GM12878 (cell line): ENCODE results near the gene SLC25A26. TPM values are rescaled to one million over a fixed set of nuclear protein-coding genes. Genes with fewer than 3 reads are reported as not detected.

ENCODE experiments used
- ATAC-seq: fragments of 200-7000 bp; cut with Tn5 transposase; 3 replicates; pipeline ENCODE4 v1.9.1; 2020; ENCODE audit warnings: mild to moderate bottlenecking, moderate library complexity
- BruUV-seq: library from RNA; stranded (reverse); fragments of 400-500 nt; replicated peaks from 2 replicates; lab custom pipeline; 2021; lab: Mats Ljungman, UMichigan
- CTCF ChIA-PET: fragments of 300-600 bp; sonication (Branson Sonifier 250); formaldehyde crosslinking; extraction: SDS; loops from one replicate; lab custom pipeline; 2021; ENCODE audit warnings: inconsistent platforms; lab: Yijun Ruan, JAX
- POLR2A ChIA-PET: fragments of 350-600 bp; formaldehyde crosslinking; extraction: SDS; loops from one replicate; lab custom pipeline; 2021; ENCODE audit warnings: inconsistent platforms; lab: Charles Lee
- RAD21 ChIA-PET: fragments of 300-600 bp; sonication (Branson Sonifier 250); formaldehyde crosslinking; loops from one replicate; lab custom pipeline; 2023; ENCODE audit warnings: antibody characterized with exemption; ENCODE audit not compliant: unreplicated experiment; lab: Charles Lee
- SMC1A ChIA-PET: fragments of 300-600 bp; sonication (Branson Sonifier 250); formaldehyde crosslinking; loops from one replicate; lab custom pipeline; 2023; ENCODE audit not compliant: unreplicated experiment, uncharacterized antibody; lab: Charles Lee
- DNase-seq: peaks from one replicate; pipeline ENCODE4 v3.0.0-alpha.2; 2011; ENCODE audit warnings: low read depth, low spot score
- FAIRE-seq: peaks from 3 replicates; lab custom pipeline; 2011; peaks lifted over from hg19 to GRCh38; lab: Jason Lieb, UNC
- H2AFZ ChIP-seq: 2 replicates; pipeline ENCODE4 v1.6.0; 2011; ENCODE audit warnings: low read depth, low read length, control low read depth; ENCODE audit not compliant: control insufficient read depth
- H3K27ac ChIP-seq: 2 replicates; pipeline ENCODE4 v1.5.1; 2011; ENCODE audit warnings: control low read depth; ENCODE audit not compliant: control insufficient read depth, insufficient read depth
- H3K27me3 ChIP-seq, 2 experiments: replicated peaks in 1 of 2; 2 replicates each; pipeline versions ENCODE4 v1.6.0 to v1.6.1; 2011; ENCODE audit warnings: low read length in 1 of 2; ENCODE audit not compliant: control insufficient read depth in 2 of 2, insufficient read depth in 2 of 2
- H3K36me3 ChIP-seq, 2 experiments: 2 replicates each; pipeline ENCODE4 v1.5.1; 2011; ENCODE audit warnings: low read length in 1 of 2; ENCODE audit not compliant: control insufficient read depth in 2 of 2, insufficient read depth in 2 of 2
- H3K4me1 ChIP-seq: 2 replicates; pipeline ENCODE4 v1.6.1; 2011; ENCODE audit warnings: mild to moderate bottlenecking, low read length, moderate library complexity, mixed read lengths; ENCODE audit not compliant: control insufficient read depth, insufficient read depth
- H3K4me2 ChIP-seq: 2 replicates; pipeline ENCODE4 v1.6.0; 2011; ENCODE audit warnings: control low read depth; ENCODE audit not compliant: control insufficient read depth, insufficient read depth
- H3K4me3 ChIP-seq: fragments of 200-600 bp; sonication (generic); 2 replicates; pipeline ENCODE4 v1.5.1; 2016
- H3K79me2 ChIP-seq: 2 replicates; pipeline ENCODE4 v1.6.0; 2011; ENCODE audit warnings: low read length; ENCODE audit not compliant: control insufficient read depth, insufficient read depth
- H3K9ac ChIP-seq: 2 replicates; pipeline ENCODE4 v1.8.0; 2011; ENCODE audit warnings: low read length, control low read depth, mixed read lengths; ENCODE audit not compliant: control insufficient read depth, insufficient read depth
- H3K9me3 ChIP-seq: replicated peaks from 3 replicates; pipeline ENCODE4 v1.5.1; 2011; ENCODE audit warnings: mild to moderate bottlenecking, low read length; ENCODE audit not compliant: control insufficient read depth, insufficient read depth
- H4K20me1 ChIP-seq: 2 replicates; pipeline ENCODE4 v1.6.0; 2011; ENCODE audit not compliant: control insufficient read depth, insufficient read depth
- CHD1 ChIP-seq: IDR thresholded peaks from 2 replicates; pipeline ENCODE4 v1.6.1; 2012; ENCODE audit warnings: low read depth, low read length, improper control_type of control experiment
- EED ChIP-seq: sonication (generic); IDR thresholded peaks from 2 replicates; pipeline ENCODE4 v1.6.1; 2016; ENCODE audit warnings: antibody characterized with exemption, low read depth
- FOXK2 ChIP-seq: fragments of 450-650 bp; IDR thresholded peaks from 2 replicates; pipeline ENCODE4 v1.6.1; 2017; ENCODE audit warnings: mild to moderate bottlenecking, moderate library complexity
- HDAC6 ChIP-seq: fragments of 200-600 bp; sonication (generic); IDR thresholded peaks from one replicate; pipeline ENCODE4 v1.8.0; 2017; ENCODE audit warnings: antibody characterized with exemption; ENCODE audit not compliant: unreplicated experiment
- IKZF2 ChIP-seq, 2 experiments: fragments of 450-650 bp; IDR thresholded peaks; 2 replicates each; pipeline ENCODE4 v1.6.1; 2017; ENCODE audit warnings: mild to moderate bottlenecking in 2 of 2, moderate library complexity in 2 of 2
- IRF5 ChIP-seq: fragments of 450-650 bp; IDR thresholded peaks from 2 replicates; pipeline ENCODE4 v1.6.1; 2017; ENCODE audit warnings: borderline replicate concordance
- KLF5 ChIP-seq: fragments of 450-650 bp; IDR thresholded peaks from 2 replicates; pipeline ENCODE4 v1.6.1; 2014; ENCODE audit warnings: mild to moderate bottlenecking; ENCODE audit not compliant: partially characterized antibody
- MLLT1 ChIP-seq: fragments of 450-650 bp; IDR thresholded peaks from 2 replicates; pipeline ENCODE4 v1.6.1; 2016; ENCODE audit warnings: mild to moderate bottlenecking
- NFIC ChIP-seq: IDR thresholded peaks from 2 replicates; pipeline ENCODE4 v1.6.1; 2012; ENCODE audit warnings: low read depth, mild to moderate bottlenecking, inconsistent platforms, low read length, moderate library complexity
- NFYA ChIP-seq: IDR thresholded peaks from 2 replicates; pipeline ENCODE4 v1.6.1; 2011; ENCODE audit warnings: low read depth, mild to moderate bottlenecking, low read length, improper control_type of control experiment, borderline replicate concordance
- NR2C2 ChIP-seq: IDR thresholded peaks from 2 replicates; pipeline ENCODE4 v1.6.1; 2011; ENCODE audit warnings: borderline replicate concordance, low read depth; ENCODE audit not compliant: control insufficient read depth, insufficient read length
- RCOR1 ChIP-seq: conservative IDR thresholded peaks from 2 replicates; pipeline ENCODE4 v1.6.1; 2012; ENCODE audit warnings: low read depth, low read length, improper control_type of control experiment
- SPI1 ChIP-seq: IDR thresholded peaks from 2 replicates; pipeline ENCODE4 v1.6.1; 2011; ENCODE audit warnings: low read depth, mild to moderate bottlenecking, low read length, moderate library complexity, borderline replicate concordance; ENCODE audit not compliant: insufficient read depth
- ZNF622 ChIP-seq: fragments of 450-650 bp; IDR thresholded peaks from 2 replicates; pipeline ENCODE4 v1.6.1; 2017; ENCODE audit warnings: mild to moderate bottlenecking, inconsistent platforms
- WGBS: methylation state at CpG from one replicate; pipeline ENCODE4 v1.1.6; 2016; ENCODE audit warnings: low lambda C conversion rate; ENCODE audit not compliant: insufficient replicate concordance, insufficient coverage; ENCODE audit errors: missing lambda C conversion rate; 5-methylcytosine and 5-hydroxymethylcytosine counted together
- in situ Hi-C: fragments of 300-500 bp; cut with MboI; formaldehyde crosslinking; loops from 9 replicates; pipeline ENCODE4 v1.14.3; 2018; ENCODE audit warnings: mixed read lengths
- intact Hi-C: fragments of 100-400 bp; cut with micrococcal nuclease; formaldehyde crosslinking; loops from one replicate; pipeline ENCODE4 v1.14.2; 2022; ENCODE audit not compliant: unreplicated experiment
- polyA plus RNA-seq, 11 experiments: library from polyadenylated mRNA; depleted of rRNA in 4 of 11; unstranded in 6 of 11; stranded (reverse) in 5 of 11; fragments of >200 nt; fragmentation: Nextera tagmentation in 4 of 11; fragmentation: Illumina TruSeq in 1 of 11; extraction: Ambion mirVana in 4 of 11; extraction: Trizol in 1 of 11; gene quantifications; 1 replicate in 1 of 11; 2 replicates in 10 of 11; pipeline versions ENCODE4 v1.2.1 to v1.2.3, GENCODE V29; 2011 to 2016; ENCODE audit warnings: inconsistent platforms in 2 of 11, missing spikeins in 2 of 11, low read depth in 1 of 11
- total RNA-seq, 4 experiments: library from RNA; depleted of rRNA in 3 of 4; stranded (reverse); fragments of >200 nt in 3 of 4; fragmentation: Illumina TruSeq in 1 of 4; extraction: Trizol in 1 of 4; gene quantifications; 2 replicates each; pipeline versions ENCODE4 v1.2.1 to v1.2.3, GENCODE V29; 2013 to 2021
- TF ChIP-seq, protein P1 (sequence below): fragments of 450-650 bp; formaldehyde crosslinking; IDR thresholded peaks from 2 replicates; pipeline ENCODE4 v1.4.0; 2022; ENCODE audit warnings: mild to moderate bottlenecking, moderate library complexity
- TF ChIP-seq, protein P2 (sequence below): fragments of 450-650 bp; IDR thresholded peaks from 2 replicates; pipeline ENCODE4 v1.6.1; 2014; ENCODE audit warnings: mild to moderate bottlenecking

SLC25A26 gene
- total and polyA plus RNA-seq, 10 of the 15 experiments (the other 5 are each of a cell fraction or from before 2014, with no cell fraction given): 14.6 to 49.7 (median 24.9) TPM

GRCh38 chr3:66401157-66401550 lies 180.4 kb downstream of the SLC25A26 start:
- ChIA-PET CTCF (interaction anchor here (0.6 to 2.0 kb wide), 2 partner anchors 23 to 637 kb away, joined by 3 to 8 read pairs; no protein-coding TSS in a partner anchor), RAD21 (no interaction called here), POLR2A (no interaction called here), SMC1A (no interaction called here)
- Histone ChIP-seq H3K4me3 (no peak overlapping the region), H3K9me3 (no peaks in the 10 kb centered on the region), H2AFZ (no peak overlapping the region), H3K4me2 (no peak overlapping the region), H3K4me1 (no peaks in the 10 kb centered on the region), H3K9ac (no peak overlapping the region), H3K27ac (no peak overlapping the region), H3K27me3 (no peaks in the 10 kb centered on the region; a peak in 1 of 4 replicates), H3K36me3 (no peaks in the 10 kb centered on the region; a peak in 1 of 4 replicates), H3K79me2 (no peaks in the 10 kb centered on the region), H4K20me1 (no peaks in the 10 kb centered on the region)
- in situ Hi-C loops (no loop called here), intact Hi-C loops (no loop called here)
- WGBS: 76% methylated on average over 10 of the region's 10 CpGs
- DNase-seq (no peak), ATAC-seq (no peak), FAIRE-seq (no peak)
- BruUV-seq: no TSS peak
- TF ChIP-seq CHD1 (no peak), IKZF2 (IDR thresholded peaks at IDR 0.05) (no peak), RCOR1 (no peak), HDAC6 (no peak), EED (no peak), NFYA (no peak), NR2C2 (no peak), FOXK2 (no peak), KLF5 (no peak), NFIC (no peak), SPI1 (no peak), MLLT1 (no peak), IRF5 (no peak), ZNF622 (no peak)
- TF ChIP-seq, protein P1, sequence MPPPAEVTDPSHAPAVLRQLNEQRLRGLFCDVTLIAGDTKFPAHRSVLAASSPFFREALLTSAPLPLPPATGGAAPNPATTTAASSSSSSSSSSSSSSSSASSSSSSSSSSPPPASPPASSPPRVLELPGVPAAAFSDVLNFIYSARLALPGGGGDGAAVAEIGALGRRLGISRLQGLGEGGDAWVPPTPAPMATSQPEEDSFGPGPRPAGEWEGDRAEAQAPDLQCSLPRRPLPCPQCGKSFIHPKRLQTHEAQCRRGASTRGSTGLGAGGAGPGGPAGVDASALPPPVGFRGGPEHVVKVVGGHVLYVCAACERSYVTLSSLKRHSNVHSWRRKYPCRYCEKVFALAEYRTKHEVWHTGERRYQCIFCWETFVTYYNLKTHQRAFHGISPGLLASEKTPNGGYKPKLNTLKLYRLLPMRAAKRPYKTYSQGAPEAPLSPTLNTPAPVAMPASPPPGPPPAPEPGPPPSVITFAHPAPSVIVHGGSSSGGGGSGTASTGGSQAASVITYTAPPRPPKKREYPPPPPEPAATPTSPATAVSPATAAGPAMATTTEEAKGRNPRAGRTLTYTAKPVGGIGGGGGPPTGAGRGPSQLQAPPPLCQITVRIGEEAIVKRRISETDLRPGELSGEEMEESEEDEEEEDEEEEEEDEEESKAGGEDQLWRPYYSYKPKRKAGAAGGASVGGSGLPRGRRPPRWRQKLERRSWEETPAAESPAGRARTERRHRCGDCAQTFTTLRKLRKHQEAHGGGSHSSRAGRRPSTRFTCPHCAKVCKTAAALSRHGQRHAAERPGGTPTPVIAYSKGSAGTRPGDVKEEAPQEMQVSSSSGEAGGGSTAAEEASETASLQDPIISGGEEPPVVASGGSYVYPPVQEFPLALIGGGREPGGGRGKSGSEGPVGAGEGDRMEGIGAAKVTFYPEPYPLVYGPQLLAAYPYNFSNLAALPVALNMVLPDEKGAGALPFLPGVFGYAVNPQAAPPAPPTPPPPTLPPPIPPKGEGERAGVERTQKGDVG (CRISPR knock-in tag): no peak
- TF ChIP-seq, protein P2, sequence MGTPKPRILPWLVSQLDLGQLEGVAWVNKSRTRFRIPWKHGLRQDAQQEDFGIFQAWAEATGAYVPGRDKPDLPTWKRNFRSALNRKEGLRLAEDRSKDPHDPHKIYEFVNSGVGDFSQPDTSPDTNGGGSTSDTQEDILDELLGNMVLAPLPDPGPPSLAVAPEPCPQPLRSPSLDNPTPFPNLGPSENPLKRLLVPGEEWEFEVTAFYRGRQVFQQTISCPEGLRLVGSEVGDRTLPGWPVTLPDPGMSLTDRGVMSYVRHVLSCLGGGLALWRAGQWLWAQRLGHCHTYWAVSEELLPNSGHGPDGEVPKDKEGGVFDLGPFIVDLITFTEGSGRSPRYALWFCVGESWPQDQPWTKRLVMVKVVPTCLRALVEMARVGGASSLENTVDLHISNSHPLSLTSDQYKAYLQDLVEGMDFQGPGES: no peak
